ENCODE measurements around the gene GPR84. TPM values are rescaled to one million over a fixed set of nuclear protein-coding genes. Genes with fewer than 3 reads are reported as not detected.
A peak's percentile ranks its signal among the peaks of the same experiment; 100 is the strongest.

The GPR84 gene
- total and polyA plus RNA-seq, 9 of the 15 experiments (the other 6 are each of a cell fraction or from before 2014, with no cell fraction given), result 0.07 to 0.18 (median 0.11) TPM; not detected in 5

- TF ChIP-seq HMGN3 (IDR thresholded peaks at IDR 0.05; ENCODE audit: borderline replicate concordance, extremely low read depth, insufficient read length, low read depth, low read length) (no peak), SNIP1 (IDR thresholded peaks at IDR 0.05; ENCODE audit: low read depth) (no peak), PRMT5 (CRISPR knock-in tag; IDR thresholded peaks at IDR 0.05) (no peak), ETS1 (conservative IDR thresholded peaks at IDR 0.05; ENCODE audit: control insufficient read depth, low read depth, low read length) (no peak), ZNF644 (tag; IDR thresholded peaks at IDR 0.05; ENCODE audit: low read depth) (no peak), ETS2 (tag; IDR thresholded peaks at IDR 0.05; ENCODE audit: borderline replicate concordance, poor library complexity, severe bottlenecking) (no peak), ZNF586 (CRISPR knock-in tag; conservative IDR thresholded peaks at IDR 0.05) (no peak), NELFE (IDR thresholded peaks at IDR 0.05; ENCODE audit: insufficient read depth, insufficient read length) (no peak), MYBL2 (IDR thresholded peaks at IDR 0.05; ENCODE audit: low read depth) (no peak), MYBL2 (CRISPR knock-in tag; IDR thresholded peaks at IDR 0.05; ENCODE audit: borderline replicate concordance) (no peak), BRCA1 (IDR thresholded peaks at IDR 0.05) (no peak), BRCA1 (CRISPR knock-in tag; IDR thresholded peaks at IDR 0.05) (no peak), ZNF41 (CRISPR knock-in tag; conservative IDR thresholded peaks at IDR 0.05) (no peak), EP400 (IDR thresholded peaks at IDR 0.05) (no peak), ZKSCAN3 (CRISPR knock-in tag; IDR thresholded peaks at IDR 0.05) (no peak), ZNF778 (CRISPR knock-in tag; IDR thresholded peaks at IDR 0.05) (no peak), SMARCA4 (IDR thresholded peaks at IDR 0.05) (peak; percentile 45; the same call in 1 of the 2 replicates), CTCF (IDR thresholded peaks at IDR 0.05 in 2 of 3, conservative IDR thresholded peaks at IDR 0.05 in 1 of 3; ENCODE audit: insufficient read depth in 2 of 3, low read depth in 1 of 3, low read length in 3 of 3) (no peak), JUND (IDR thresholded peaks at IDR 0.05; ENCODE audit: borderline replicate concordance, low read depth, low read length) (peak; percentile 68; the same call in 1 of the 2 replicates), JUND (tag; IDR thresholded peaks at IDR 0.05; ENCODE audit: borderline replicate concordance, low read depth, low read length) (peak; percentile 69; the same call in 1 of the 3 replicates), PHB2 (IDR thresholded peaks at IDR 0.05; ENCODE audit: low read depth) (no peak), ZNF174 (CRISPR knock-in tag; IDR thresholded peaks at IDR 0.05) (no peak), ATF2 (CRISPR knock-in tag; IDR thresholded peaks at IDR 0.05) (no peak), MCM3 (IDR thresholded peaks at IDR 0.05) (no peak)
These were observed 18.8 kb upstream of the GPR84 start (continued) for GRCh38 chr12:54383041-54383609.

Data from K562 (cell line).